Neural progenitor cell (in vitro differentiated cells): ENCODE results near the gene FAM50A.

Experiments used
- EZH2phosphoT487 ChIP-seq: fragments of 200-600 bp; sonication (generic); IDR thresholded peaks from 2 replicates; pipeline ENCODE4 v1.6.1; 2017; ENCODE audit warnings: antibody characterized with exemption
- TF ChIP-seq, protein P1 (sequence below): fragments of 200-600 bp; sonication (generic); IDR thresholded peaks from 2 replicates; pipeline ENCODE4 v1.5.1; 2017; ENCODE audit warnings: antibody characterized with exemption, mild to moderate bottlenecking

DNA sequence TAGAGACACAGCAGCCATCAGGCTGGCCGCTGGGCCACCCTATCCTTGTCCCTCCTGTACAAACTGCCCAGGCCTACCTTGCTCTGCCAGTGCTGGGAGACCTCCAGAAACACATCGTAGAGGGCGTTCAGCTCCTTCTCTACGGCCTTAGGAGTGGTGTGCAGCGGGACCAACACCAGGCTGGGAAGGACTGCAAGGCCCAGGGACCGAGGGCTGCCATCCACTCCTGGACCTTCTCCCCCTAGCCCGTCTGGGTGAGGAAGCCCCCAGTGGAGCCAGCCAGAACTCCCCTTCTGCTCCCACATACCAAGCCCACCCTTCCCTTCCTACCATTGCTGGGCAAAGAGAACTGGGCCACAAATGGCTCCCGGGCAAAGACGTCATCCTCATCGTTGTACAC, 40.7 kb upstream of the FAM50A start:
- TF ChIP-seq, protein P1, sequence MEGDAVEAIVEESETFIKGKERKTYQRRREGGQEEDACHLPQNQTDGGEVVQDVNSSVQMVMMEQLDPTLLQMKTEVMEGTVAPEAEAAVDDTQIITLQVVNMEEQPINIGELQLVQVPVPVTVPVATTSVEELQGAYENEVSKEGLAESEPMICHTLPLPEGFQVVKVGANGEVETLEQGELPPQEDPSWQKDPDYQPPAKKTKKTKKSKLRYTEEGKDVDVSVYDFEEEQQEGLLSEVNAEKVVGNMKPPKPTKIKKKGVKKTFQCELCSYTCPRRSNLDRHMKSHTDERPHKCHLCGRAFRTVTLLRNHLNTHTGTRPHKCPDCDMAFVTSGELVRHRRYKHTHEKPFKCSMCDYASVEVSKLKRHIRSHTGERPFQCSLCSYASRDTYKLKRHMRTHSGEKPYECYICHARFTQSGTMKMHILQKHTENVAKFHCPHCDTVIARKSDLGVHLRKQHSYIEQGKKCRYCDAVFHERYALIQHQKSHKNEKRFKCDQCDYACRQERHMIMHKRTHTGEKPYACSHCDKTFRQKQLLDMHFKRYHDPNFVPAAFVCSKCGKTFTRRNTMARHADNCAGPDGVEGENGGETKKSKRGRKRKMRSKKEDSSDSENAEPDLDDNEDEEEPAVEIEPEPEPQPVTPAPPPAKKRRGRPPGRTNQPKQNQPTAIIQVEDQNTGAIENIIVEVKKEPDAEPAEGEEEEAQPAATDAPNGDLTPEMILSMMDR, result no peak
- TF ChIP-seq EZH2phosphoT487, result no peak
